Keratinocyte (primary cell): ENCODE results near the gene AJM1.

Source experiments
- EZH2 ChIP-seq: IDR thresholded peaks from one replicate; pipeline ENCODE4 v1.6.1; 2012; ENCODE audit warnings: inconsistent platforms, mild to moderate bottlenecking, low read length, moderate library complexity
- TF ChIP-seq, protein P1 (sequence below), 3 experiments: IDR thresholded peaks in 1 of 3; conservative IDR thresholded peaks in 1 of 3; optimal IDR thresholded peaks in 1 of 3; 2 replicates in 2 of 3; 3 replicates in 1 of 3; pipeline versions ENCODE3 to v1.5.1; 2011; ENCODE audit warnings: low read length in 3 of 3, mild to moderate bottlenecking in 3 of 3, moderate library complexity in 2 of 3, control low read depth in 1 of 3, inconsistent platforms in 1 of 3; ENCODE audit not compliant: insufficient read depth in 2 of 3; ENCODE audit errors: extremely low read depth in 1 of 3

DNA sequence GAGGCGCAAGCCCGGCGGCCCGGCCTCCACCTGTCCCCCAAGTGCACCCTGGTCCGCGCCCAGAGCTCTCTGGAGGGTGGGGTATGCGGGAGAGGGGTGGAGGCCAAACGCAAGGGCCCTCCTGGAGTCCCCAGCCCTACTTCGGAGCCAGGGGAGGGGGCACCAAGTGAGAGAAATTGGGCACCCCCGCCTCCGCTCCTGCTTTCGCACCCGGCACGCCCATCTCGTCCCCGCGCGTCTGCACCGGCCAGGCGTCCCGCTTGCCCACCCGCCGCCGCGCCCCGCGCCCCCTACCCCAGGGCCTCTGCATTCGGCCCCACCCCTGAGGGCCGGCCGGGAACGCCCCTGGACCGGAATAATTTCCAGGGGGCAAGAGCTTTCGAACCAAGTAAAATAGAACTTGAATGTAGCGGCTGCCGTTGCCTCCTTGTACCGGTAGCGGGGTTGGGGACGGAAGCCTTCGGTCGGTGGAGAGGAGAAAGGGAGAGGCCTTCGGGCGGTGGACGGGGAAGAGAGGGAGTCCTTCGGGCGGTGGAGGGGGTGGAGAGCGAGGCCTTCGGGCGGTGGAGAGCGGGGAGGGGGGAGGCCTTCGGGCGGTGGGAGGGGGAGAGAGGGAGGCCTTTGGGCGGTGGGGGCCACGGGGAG, 6.2 kb downstream of the AJM1 start:
- TF ChIP-seq, protein P1, sequence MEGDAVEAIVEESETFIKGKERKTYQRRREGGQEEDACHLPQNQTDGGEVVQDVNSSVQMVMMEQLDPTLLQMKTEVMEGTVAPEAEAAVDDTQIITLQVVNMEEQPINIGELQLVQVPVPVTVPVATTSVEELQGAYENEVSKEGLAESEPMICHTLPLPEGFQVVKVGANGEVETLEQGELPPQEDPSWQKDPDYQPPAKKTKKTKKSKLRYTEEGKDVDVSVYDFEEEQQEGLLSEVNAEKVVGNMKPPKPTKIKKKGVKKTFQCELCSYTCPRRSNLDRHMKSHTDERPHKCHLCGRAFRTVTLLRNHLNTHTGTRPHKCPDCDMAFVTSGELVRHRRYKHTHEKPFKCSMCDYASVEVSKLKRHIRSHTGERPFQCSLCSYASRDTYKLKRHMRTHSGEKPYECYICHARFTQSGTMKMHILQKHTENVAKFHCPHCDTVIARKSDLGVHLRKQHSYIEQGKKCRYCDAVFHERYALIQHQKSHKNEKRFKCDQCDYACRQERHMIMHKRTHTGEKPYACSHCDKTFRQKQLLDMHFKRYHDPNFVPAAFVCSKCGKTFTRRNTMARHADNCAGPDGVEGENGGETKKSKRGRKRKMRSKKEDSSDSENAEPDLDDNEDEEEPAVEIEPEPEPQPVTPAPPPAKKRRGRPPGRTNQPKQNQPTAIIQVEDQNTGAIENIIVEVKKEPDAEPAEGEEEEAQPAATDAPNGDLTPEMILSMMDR (optimal IDR thresholded peaks at IDR 0.05 in 1 of 3, IDR thresholded peaks at IDR 0.05 in 1 of 3, conservative IDR thresholded peaks at IDR 0.05 in 1 of 3; ENCODE audit: extremely low read depth in 1 of 3, insufficient read depth in 2 of 3, low read length in 3 of 3): no peak
- TF ChIP-seq EZH2: no peak
